DOHH2 (cell line): ENCODE results near the gene PHACTR1.

Experiments
- EZH2phosphoT487 ChIP-seq: fragments of 200-600 bp; sonication (generic); IDR thresholded peaks from 2 replicates; pipeline ENCODE4 v1.6.1; 2017; ENCODE audit warnings: borderline replicate concordance, mild to moderate bottlenecking, antibody characterized with exemption, low read length, moderate library complexity, mixed read lengths
- TF ChIP-seq, protein P1 (sequence below): fragments of 200-600 bp; sonication (generic); IDR thresholded peaks from one replicate; pipeline ENCODE4 v1.5.1; 2014; ENCODE audit warnings: antibody characterized with exemption, mild to moderate bottlenecking, low read depth, low read length; ENCODE audit not compliant: poor library complexity, severe bottlenecking

DNA sequence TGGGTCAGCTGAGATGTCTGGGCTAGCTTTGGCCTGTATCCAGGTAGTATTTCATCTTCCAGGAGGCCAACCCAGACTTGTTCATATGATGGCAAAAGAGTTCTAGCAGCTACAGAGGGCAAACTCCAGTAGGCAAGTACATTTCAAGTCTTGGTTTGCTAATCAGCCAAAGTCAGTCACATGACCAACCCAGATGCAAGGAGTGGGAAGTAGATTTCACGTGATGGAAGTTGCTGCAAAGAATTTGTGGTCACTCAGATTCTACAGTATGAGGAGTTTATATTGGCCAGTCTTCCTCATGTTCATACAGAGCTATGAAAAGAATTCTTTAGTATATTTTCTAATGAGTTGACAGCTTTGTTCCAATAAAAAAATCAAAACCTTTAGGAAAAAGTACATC lies 101.8 kb downstream of the PHACTR1 start:
- TF ChIP-seq, protein P1, sequence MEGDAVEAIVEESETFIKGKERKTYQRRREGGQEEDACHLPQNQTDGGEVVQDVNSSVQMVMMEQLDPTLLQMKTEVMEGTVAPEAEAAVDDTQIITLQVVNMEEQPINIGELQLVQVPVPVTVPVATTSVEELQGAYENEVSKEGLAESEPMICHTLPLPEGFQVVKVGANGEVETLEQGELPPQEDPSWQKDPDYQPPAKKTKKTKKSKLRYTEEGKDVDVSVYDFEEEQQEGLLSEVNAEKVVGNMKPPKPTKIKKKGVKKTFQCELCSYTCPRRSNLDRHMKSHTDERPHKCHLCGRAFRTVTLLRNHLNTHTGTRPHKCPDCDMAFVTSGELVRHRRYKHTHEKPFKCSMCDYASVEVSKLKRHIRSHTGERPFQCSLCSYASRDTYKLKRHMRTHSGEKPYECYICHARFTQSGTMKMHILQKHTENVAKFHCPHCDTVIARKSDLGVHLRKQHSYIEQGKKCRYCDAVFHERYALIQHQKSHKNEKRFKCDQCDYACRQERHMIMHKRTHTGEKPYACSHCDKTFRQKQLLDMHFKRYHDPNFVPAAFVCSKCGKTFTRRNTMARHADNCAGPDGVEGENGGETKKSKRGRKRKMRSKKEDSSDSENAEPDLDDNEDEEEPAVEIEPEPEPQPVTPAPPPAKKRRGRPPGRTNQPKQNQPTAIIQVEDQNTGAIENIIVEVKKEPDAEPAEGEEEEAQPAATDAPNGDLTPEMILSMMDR, result no peak
- TF ChIP-seq EZH2phosphoT487, result no peak
